Esophagus squamous epithelium (tissue), 5 donors: Measurements from ENCODE around the gene CATSPER4. TPM values are rescaled to one million over a fixed set of nuclear protein-coding genes. Genes with fewer than 3 reads are reported as not detected.

Experiments
- DNase-seq: peaks from one replicate; lab custom pipeline; 2025; lab: John Stamatoyannopoulos, UW
- H3K27ac ChIP-seq, 4 donors: fragments of 200-600 bp; sonication (generic); one replicate each; pipeline ENCODE4 v1.5.1; 2016 to 2019; ENCODE audit warnings: mild to moderate bottlenecking in 1 of 4
- H3K27me3 ChIP-seq, 4 donors: fragments of 200-600 bp; sonication (generic); 1 replicate in 3 of 4; 2 replicates in 1 of 4; pipeline versions ENCODE4 v1.5.1 to v1.6.0; 2017 to 2021; ENCODE audit warnings: antibody characterized with exemption in 1 of 4
- H3K36me3 ChIP-seq, 3 donors: fragments of 200-600 bp; sonication (generic); one replicate each; pipeline ENCODE4 v1.5.1; 2016 to 2019
- H3K4me1 ChIP-seq, 3 donors: fragments of 200-600 bp; sonication (generic); one replicate each; pipeline ENCODE4 v1.5.1; 2017 to 2019
- H3K4me3 ChIP-seq, 4 donors: fragments of 200-600 bp; sonication (generic); 1 replicate in 3 of 4; 2 replicates in 1 of 4; pipeline ENCODE4 v1.5.1; 2016 to 2019; ENCODE audit warnings: mild to moderate bottlenecking in 2 of 4, moderate library complexity in 1 of 4
- H3K9me3 ChIP-seq, 3 donors: fragments of 200-600 bp; sonication (generic); one replicate each; pipeline ENCODE4 v1.5.1; 2016 to 2019
- POLR2A ChIP-seq, 4 donors: fragments of 450-650 bp; IDR thresholded peaks; one replicate each; pipeline ENCODE4 v1.6.1; 2017; ENCODE audit warnings: antibody characterized with exemption in 4 of 4, mild to moderate bottlenecking in 4 of 4, moderate library complexity in 3 of 4
- WGBS, 2 donors: methylation state at CpG; one replicate each; pipeline ENCODE4 v1.1.5; 2018; 5-methylcytosine and 5-hydroxymethylcytosine counted together
- intact Hi-C: fragments of 100-400 bp; cut with DNase I; formaldehyde crosslinking; loops from one replicate; pipeline ENCODE4 v1.15.0; 2022
- total RNA-seq, 4 donors: library from RNA; depleted of rRNA; stranded (reverse); fragments of >200 nt; gene quantifications; one replicate each; pipeline ENCODE4 v1.1.0, GENCODE V29; 2016
- TF ChIP-seq, protein P1 (sequence below), 6 experiments: fragments of 450-650 bp in 4 of 6; fragments of 200-600 bp in 2 of 6; sonication (generic) in 2 of 6; IDR thresholded peaks; one replicate each; pipeline ENCODE4 v1.5.1; 2016 to 2019; ENCODE audit warnings: antibody characterized with exemption in 6 of 6, mild to moderate bottlenecking in 4 of 6, moderate library complexity in 4 of 6
- donor health status: DM: yes; HTN: yes; CAD: no.

The CATSPER4 gene
- total RNA-seq, 4 donors from 2014 or later = not detected

DNA sequence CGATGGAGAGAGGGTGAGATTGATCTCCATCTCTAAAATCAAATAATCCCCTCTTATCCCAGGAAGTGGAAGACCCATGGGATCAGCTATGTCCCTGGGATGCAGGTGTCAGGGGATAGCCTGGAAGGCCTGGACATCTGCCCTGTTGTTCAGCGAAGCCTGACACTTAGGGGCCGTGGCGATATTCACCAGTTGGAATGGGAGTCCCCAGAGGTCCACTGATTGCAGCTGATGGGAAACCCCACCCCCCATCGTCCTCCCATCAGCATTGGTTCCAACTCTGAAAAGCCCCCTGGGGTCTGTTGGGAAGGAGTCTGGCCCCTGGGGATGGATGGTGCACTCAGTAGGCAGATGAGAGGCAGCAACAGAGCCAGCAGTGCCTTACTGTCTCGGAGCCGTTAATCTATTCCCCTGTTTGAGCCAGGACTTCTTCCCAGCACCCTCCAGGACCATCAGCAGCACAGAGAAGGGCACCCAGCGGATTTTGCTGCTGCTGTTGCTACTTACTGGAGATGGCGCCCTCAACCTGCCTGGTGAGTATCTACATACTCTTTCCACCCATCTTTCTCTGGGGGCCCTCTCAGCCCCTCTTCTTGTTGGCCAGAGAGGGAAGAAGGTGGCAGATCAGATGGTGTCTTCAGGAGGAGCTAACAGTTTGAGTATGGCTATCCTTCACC, 13.4 kb downstream of the CATSPER4 start:
- intact Hi-C loops = no loop called here
- Histone ChIP-seq H3K27ac (no peak overlapping the region), H3K9me3 (no peaks in the 10 kb centered on the region), H3K36me3 (no peaks in the 10 kb centered on the region), H3K4me1 (peaks cover 0 to 14% (median 0%) of the 10 kb centered on the region in 3 donors), H3K27me3 (peaks cover 0 to 32% (median 0%) of the 10 kb centered on the region in 4 donors), H3K4me3 (no peak overlapping the region)
- 51 to 67% methylated on average over 4 to 9 of the region's 9 CpGs for WGBS, 2 donors
- DNase-seq = no peak
- no peak for TF ChIP-seq POLR2A (IDR thresholded peaks at IDR 0.05)
- TF ChIP-seq, protein P1, sequence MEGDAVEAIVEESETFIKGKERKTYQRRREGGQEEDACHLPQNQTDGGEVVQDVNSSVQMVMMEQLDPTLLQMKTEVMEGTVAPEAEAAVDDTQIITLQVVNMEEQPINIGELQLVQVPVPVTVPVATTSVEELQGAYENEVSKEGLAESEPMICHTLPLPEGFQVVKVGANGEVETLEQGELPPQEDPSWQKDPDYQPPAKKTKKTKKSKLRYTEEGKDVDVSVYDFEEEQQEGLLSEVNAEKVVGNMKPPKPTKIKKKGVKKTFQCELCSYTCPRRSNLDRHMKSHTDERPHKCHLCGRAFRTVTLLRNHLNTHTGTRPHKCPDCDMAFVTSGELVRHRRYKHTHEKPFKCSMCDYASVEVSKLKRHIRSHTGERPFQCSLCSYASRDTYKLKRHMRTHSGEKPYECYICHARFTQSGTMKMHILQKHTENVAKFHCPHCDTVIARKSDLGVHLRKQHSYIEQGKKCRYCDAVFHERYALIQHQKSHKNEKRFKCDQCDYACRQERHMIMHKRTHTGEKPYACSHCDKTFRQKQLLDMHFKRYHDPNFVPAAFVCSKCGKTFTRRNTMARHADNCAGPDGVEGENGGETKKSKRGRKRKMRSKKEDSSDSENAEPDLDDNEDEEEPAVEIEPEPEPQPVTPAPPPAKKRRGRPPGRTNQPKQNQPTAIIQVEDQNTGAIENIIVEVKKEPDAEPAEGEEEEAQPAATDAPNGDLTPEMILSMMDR (IDR thresholded peaks at IDR 0.05) = no peak

DNA sequence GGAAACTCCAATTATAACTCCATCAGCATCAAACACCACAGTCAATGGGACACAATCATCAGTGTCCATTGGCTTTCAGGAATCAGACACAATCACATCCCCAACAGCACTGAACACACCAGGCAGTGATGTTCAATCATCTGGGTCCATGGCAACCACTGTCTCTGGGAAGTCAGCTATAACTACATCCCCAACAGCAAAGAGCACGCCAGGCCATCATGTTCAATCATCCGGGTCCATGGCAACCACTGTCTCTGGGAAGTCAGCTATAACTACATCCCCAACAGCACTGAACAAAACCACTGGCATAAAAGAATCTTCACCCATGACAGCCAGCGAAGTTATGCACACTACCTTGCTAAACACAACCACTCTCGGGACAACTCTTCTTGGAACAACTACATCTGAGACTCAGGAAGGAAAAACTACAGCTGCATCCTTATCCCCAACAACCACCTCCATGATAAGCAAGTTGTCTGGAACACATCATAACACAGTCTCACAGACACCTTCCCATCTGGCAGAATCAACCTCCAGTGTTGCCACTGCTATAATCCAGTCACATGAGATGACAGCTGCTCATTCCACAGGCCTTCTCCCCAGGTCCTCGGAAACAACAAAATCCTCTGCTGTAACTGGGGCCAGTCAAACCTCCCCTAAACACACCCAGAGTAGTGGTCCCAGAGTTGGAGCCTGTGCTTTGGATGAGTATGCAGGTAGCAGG, 19.9 kb downstream of the CATSPER4 start:
- Histone ChIP-seq H3K36me3 (no peaks in the 10 kb centered on the region), H3K9me3 (no peaks in the 10 kb centered on the region), H3K27ac (no peak overlapping the region), H3K4me1 (no peaks in the 10 kb centered on the region), H3K27me3 (no peaks in the 10 kb centered on the region), H3K4me3 (no peak overlapping the region)
- TF ChIP-seq, protein P1 (IDR thresholded peaks at IDR 0.05) = no peak
- TF ChIP-seq POLR2A (IDR thresholded peaks at IDR 0.05) = no peak
- DNase-seq = no peak
- WGBS, 2 donors = 79 to 82% methylated on average over 5 of the region's 5 CpGs
- intact Hi-C loops = no loop called here

DNA sequence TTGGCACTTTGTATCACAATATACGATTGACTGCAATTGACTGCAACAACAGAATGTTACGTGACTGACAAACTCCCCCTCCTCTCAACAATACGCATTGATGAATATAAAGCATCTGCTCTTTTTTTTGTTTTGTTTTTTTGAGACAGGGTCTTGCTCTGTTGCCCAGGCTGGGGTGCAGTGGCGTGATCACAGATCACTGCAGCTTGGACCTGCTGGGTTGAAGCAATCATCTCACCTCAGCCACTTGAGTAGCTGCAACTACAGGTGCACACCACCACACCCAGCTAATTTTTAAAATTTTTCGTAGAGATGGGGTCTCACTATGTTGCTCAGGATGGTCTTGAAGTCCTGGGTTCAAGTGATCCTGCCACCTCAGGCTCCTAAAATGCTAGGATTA, 22.3 kb downstream of the CATSPER4 start:
- intact Hi-C loops = no loop called here
- H3K4me1 ChIP-seq = no peaks in the 10 kb centered on the region
- no peaks in the 10 kb centered on the region for H3K9me3 ChIP-seq
- H3K27me3 ChIP-seq = peaks cover 0 to 3% (median 0%) of the 10 kb centered on the region in 4 donors
- DNase-seq = no peak
- TF ChIP-seq, protein P1 (IDR thresholded peaks at IDR 0.05) = no peak
- H3K36me3 ChIP-seq = no peaks in the 10 kb centered on the region
- H3K27ac ChIP-seq = no peak overlapping the region
- H3K4me3 ChIP-seq = no peak overlapping the region
- 81 to 89% methylated on average over 5 of the region's 5 CpGs for WGBS, 2 donors

- no peaks in the 10 kb centered on the region for H3K36me3 ChIP-seq
- TF ChIP-seq, protein P1 (IDR thresholded peaks at IDR 0.05) = no peak
- TF ChIP-seq POLR2A (IDR thresholded peaks at IDR 0.05) = no peak
- intact Hi-C loops = no loop called here
- H3K9me3 ChIP-seq = no peaks in the 10 kb centered on the region
- no peak overlapping the region for H3K4me3 ChIP-seq
- no peak overlapping the region for H3K27ac ChIP-seq
- no peak for DNase-seq
- WGBS, 2 donors = 62 to 71% methylated on average over 4 to 5 of the region's 6 CpGs
- no peaks in the 10 kb centered on the region for H3K4me1 ChIP-seq
- peaks cover 0 to 6% (median 0%) of the 10 kb centered on the region in 4 donors for H3K27me3 ChIP-seq
These were observed 23.0 kb downstream of the CATSPER4 start for GRCh38 chr1:26213335-26213905.

- Histone ChIP-seq H3K27ac (no peak overlapping the region), H3K4me1 (peaks cover 0 to 10% (median 0%) of the 10 kb centered on the region in 3 donors), H3K9me3 (no peaks in the 10 kb centered on the region), H3K4me3 (no peak overlapping the region), H3K27me3 (peaks cover 0 to 23% (median 0%) of the 10 kb centered on the region in 4 donors), H3K36me3 (no peaks in the 10 kb centered on the region)
- no peak for DNase-seq
- intact Hi-C loops = no loop called here
- TF ChIP-seq, protein P1 (IDR thresholded peaks at IDR 0.05) = no peak
- TF ChIP-seq POLR2A (IDR thresholded peaks at IDR 0.05) = no peak
- 38 to 40% methylated on average over 2 to 3 of the region's 3 CpGs for WGBS, 2 donors
These were observed 24.8 kb downstream of the CATSPER4 start for GRCh38 chr1:26215246-26215645.
